GM12878 (cell line): ENCODE measurements around the gene H2BW1. TPM values are rescaled to one million over a fixed set of nuclear protein-coding genes. Genes with fewer than 3 reads are reported as not detected.
"Not testable (repeated sequence)": the region's sequence is repeated elsewhere in the genome, so short reads cannot be mapped to it uniquely, and the experiment has no call there.

Experiments
- ATAC-seq: fragments of 200-7000 bp; cut with Tn5 transposase; 3 replicates; pipeline ENCODE4 v1.9.1; 2020; ENCODE audit warnings: mild to moderate bottlenecking, moderate library complexity
- BruUV-seq: library from RNA; stranded (reverse); fragments of 400-500 nt; replicated peaks from 2 replicates; lab custom pipeline; 2021; lab: Mats Ljungman, UMichigan
- CTCF ChIA-PET: fragments of 300-600 bp; sonication (Branson Sonifier 250); formaldehyde crosslinking; extraction: SDS; loops from one replicate; lab custom pipeline; 2021; ENCODE audit warnings: inconsistent platforms; lab: Yijun Ruan, JAX
- POLR2A ChIA-PET: fragments of 350-600 bp; formaldehyde crosslinking; extraction: SDS; loops from one replicate; lab custom pipeline; 2021; ENCODE audit warnings: inconsistent platforms; lab: Charles Lee
- RAD21 ChIA-PET: fragments of 300-600 bp; sonication (Branson Sonifier 250); formaldehyde crosslinking; loops from one replicate; lab custom pipeline; 2023; ENCODE audit warnings: antibody characterized with exemption; ENCODE audit not compliant: unreplicated experiment; lab: Charles Lee
- SMC1A ChIA-PET: fragments of 300-600 bp; sonication (Branson Sonifier 250); formaldehyde crosslinking; loops from one replicate; lab custom pipeline; 2023; ENCODE audit not compliant: unreplicated experiment, uncharacterized antibody; lab: Charles Lee
- DNase-seq: peaks from one replicate; pipeline ENCODE4 v3.0.0-alpha.2; 2011; ENCODE audit warnings: low read depth, low spot score
- FAIRE-seq: peaks from 3 replicates; lab custom pipeline; 2011; peaks lifted over from hg19 to GRCh38; lab: Jason Lieb, UNC
- H2AFZ ChIP-seq: 2 replicates; pipeline ENCODE4 v1.6.0; 2011; ENCODE audit warnings: low read depth, low read length, control low read depth; ENCODE audit not compliant: control insufficient read depth
- H3K27ac ChIP-seq: 2 replicates; pipeline ENCODE4 v1.5.1; 2011; ENCODE audit warnings: control low read depth; ENCODE audit not compliant: control insufficient read depth, insufficient read depth
- H3K27me3 ChIP-seq, 2 experiments: replicated peaks in 1 of 2; 2 replicates each; pipeline versions ENCODE4 v1.6.0 to v1.6.1; 2011; ENCODE audit warnings: low read length in 1 of 2; ENCODE audit not compliant: control insufficient read depth in 2 of 2, insufficient read depth in 2 of 2
- H3K36me3 ChIP-seq, 2 experiments: 2 replicates each; pipeline ENCODE4 v1.5.1; 2011; ENCODE audit warnings: low read length in 1 of 2; ENCODE audit not compliant: control insufficient read depth in 2 of 2, insufficient read depth in 2 of 2
- H3K4me1 ChIP-seq: 2 replicates; pipeline ENCODE4 v1.6.1; 2011; ENCODE audit warnings: mild to moderate bottlenecking, low read length, moderate library complexity, mixed read lengths; ENCODE audit not compliant: control insufficient read depth, insufficient read depth
- H3K4me2 ChIP-seq: 2 replicates; pipeline ENCODE4 v1.6.0; 2011; ENCODE audit warnings: control low read depth; ENCODE audit not compliant: control insufficient read depth, insufficient read depth
- H3K4me3 ChIP-seq: fragments of 200-600 bp; sonication (generic); 2 replicates; pipeline ENCODE4 v1.5.1; 2016
- H3K79me2 ChIP-seq: 2 replicates; pipeline ENCODE4 v1.6.0; 2011; ENCODE audit warnings: low read length; ENCODE audit not compliant: control insufficient read depth, insufficient read depth
- H3K9ac ChIP-seq: 2 replicates; pipeline ENCODE4 v1.8.0; 2011; ENCODE audit warnings: low read length, control low read depth, mixed read lengths; ENCODE audit not compliant: control insufficient read depth, insufficient read depth
- H3K9me3 ChIP-seq: replicated peaks from 3 replicates; pipeline ENCODE4 v1.5.1; 2011; ENCODE audit warnings: mild to moderate bottlenecking, low read length; ENCODE audit not compliant: control insufficient read depth, insufficient read depth
- H4K20me1 ChIP-seq: 2 replicates; pipeline ENCODE4 v1.6.0; 2011; ENCODE audit not compliant: control insufficient read depth, insufficient read depth
- CHD4 ChIP-seq: fragments of 200-600 bp; sonication (generic); IDR thresholded peaks from 2 replicates; pipeline ENCODE4 v1.6.1; 2016; ENCODE audit warnings: mild to moderate bottlenecking
- HDAC6 ChIP-seq: fragments of 200-600 bp; sonication (generic); IDR thresholded peaks from one replicate; pipeline ENCODE4 v1.8.0; 2017; ENCODE audit warnings: antibody characterized with exemption; ENCODE audit not compliant: unreplicated experiment
- MEF2B ChIP-seq: fragments of 450-650 bp; IDR thresholded peaks from 2 replicates; pipeline ENCODE4 v1.6.1; 2018; ENCODE audit warnings: mild to moderate bottlenecking, moderate library complexity; ENCODE audit not compliant: partially characterized antibody, poor library complexity, severe bottlenecking
- NFIC ChIP-seq: IDR thresholded peaks from 2 replicates; pipeline ENCODE4 v1.6.1; 2012; ENCODE audit warnings: low read depth, mild to moderate bottlenecking, inconsistent platforms, low read length, moderate library complexity
- NFYA ChIP-seq: IDR thresholded peaks from 2 replicates; pipeline ENCODE4 v1.6.1; 2011; ENCODE audit warnings: low read depth, mild to moderate bottlenecking, low read length, improper control_type of control experiment, borderline replicate concordance
- SPI1 ChIP-seq: IDR thresholded peaks from 2 replicates; pipeline ENCODE4 v1.6.1; 2011; ENCODE audit warnings: low read depth, mild to moderate bottlenecking, low read length, moderate library complexity, borderline replicate concordance; ENCODE audit not compliant: insufficient read depth
- STAT3 ChIP-seq: IDR thresholded peaks from 2 replicates; pipeline ENCODE4 v1.6.1; 2011; ENCODE audit warnings: low read depth, low read length, improper control_type of control experiment
- TAF1 ChIP-seq: IDR thresholded peaks from 2 replicates; pipeline ENCODE4 v1.6.1; 2011; ENCODE audit warnings: mild to moderate bottlenecking, low read depth, low read length, borderline replicate concordance
- WRNIP1 ChIP-seq: IDR thresholded peaks from 2 replicates; pipeline ENCODE4 v1.6.1; 2011; ENCODE audit warnings: low read depth, low read length, improper control_type of control experiment, borderline replicate concordance
- ZNF24 ChIP-seq: fragments of 450-650 bp; IDR thresholded peaks from 2 replicates; pipeline ENCODE4 v1.6.1; 2017; ENCODE audit warnings: antibody characterized with exemption, mild to moderate bottlenecking
- WGBS: methylation state at CpG from one replicate; pipeline ENCODE4 v1.1.6; 2016; ENCODE audit warnings: low lambda C conversion rate; ENCODE audit not compliant: insufficient replicate concordance, insufficient coverage; ENCODE audit errors: missing lambda C conversion rate; 5-methylcytosine and 5-hydroxymethylcytosine counted together
- in situ Hi-C: fragments of 300-500 bp; cut with MboI; formaldehyde crosslinking; loops from 9 replicates; pipeline ENCODE4 v1.14.3; 2018; ENCODE audit warnings: mixed read lengths
- intact Hi-C: fragments of 100-400 bp; cut with micrococcal nuclease; formaldehyde crosslinking; loops from one replicate; pipeline ENCODE4 v1.14.2; 2022; ENCODE audit not compliant: unreplicated experiment
- polyA plus RNA-seq, 11 experiments: library from polyadenylated mRNA; depleted of rRNA in 4 of 11; unstranded in 6 of 11; stranded (reverse) in 5 of 11; fragments of >200 nt; fragmentation: Nextera tagmentation in 4 of 11; fragmentation: Illumina TruSeq in 1 of 11; extraction: Ambion mirVana in 4 of 11; extraction: Trizol in 1 of 11; gene quantifications; 1 replicate in 1 of 11; 2 replicates in 10 of 11; pipeline versions ENCODE4 v1.2.1 to v1.2.3, GENCODE V29; 2011 to 2016; ENCODE audit warnings: inconsistent platforms in 2 of 11, missing spikeins in 2 of 11, low read depth in 1 of 11
- total RNA-seq, 4 experiments: library from RNA; depleted of rRNA in 3 of 4; stranded (reverse); fragments of >200 nt in 3 of 4; fragmentation: Illumina TruSeq in 1 of 4; extraction: Trizol in 1 of 4; gene quantifications; 2 replicates each; pipeline versions ENCODE4 v1.2.1 to v1.2.3, GENCODE V29; 2013 to 2021
- TF ChIP-seq, protein P1 (sequence below): fragments of 450-650 bp; IDR thresholded peaks from 2 replicates; pipeline ENCODE4 v1.6.1; 2017; ENCODE audit warnings: mild to moderate bottlenecking, low read depth, inconsistent platforms; ENCODE audit not compliant: poor library complexity, severe bottlenecking
- TF ChIP-seq, protein P2 (sequence below), 3 experiments: IDR thresholded peaks in 2 of 3; conservative IDR thresholded peaks in 1 of 3; 2 replicates each; pipeline ENCODE4 v1.5.1; 2011; ENCODE audit warnings: low read depth in 3 of 3, low read length in 3 of 3, mild to moderate bottlenecking in 3 of 3, control low read depth in 2 of 3, moderate library complexity in 2 of 3, inconsistent platforms in 1 of 3, mixed read lengths in 1 of 3; ENCODE audit not compliant: control insufficient read depth in 2 of 3, insufficient read depth in 1 of 3; ENCODE audit errors: extremely low read depth in 1 of 3
- TF ChIP-seq, protein P3 (sequence below): fragments of 450-650 bp; IDR thresholded peaks from 2 replicates; pipeline ENCODE4 v1.6.1; 2016; ENCODE audit warnings: mild to moderate bottlenecking

Gene H2BW1
- total and polyA plus RNA-seq, 10 of the 15 experiments (the other 5 are each of a cell fraction or from before 2014, with no cell fraction given), result not detected

DNA sequence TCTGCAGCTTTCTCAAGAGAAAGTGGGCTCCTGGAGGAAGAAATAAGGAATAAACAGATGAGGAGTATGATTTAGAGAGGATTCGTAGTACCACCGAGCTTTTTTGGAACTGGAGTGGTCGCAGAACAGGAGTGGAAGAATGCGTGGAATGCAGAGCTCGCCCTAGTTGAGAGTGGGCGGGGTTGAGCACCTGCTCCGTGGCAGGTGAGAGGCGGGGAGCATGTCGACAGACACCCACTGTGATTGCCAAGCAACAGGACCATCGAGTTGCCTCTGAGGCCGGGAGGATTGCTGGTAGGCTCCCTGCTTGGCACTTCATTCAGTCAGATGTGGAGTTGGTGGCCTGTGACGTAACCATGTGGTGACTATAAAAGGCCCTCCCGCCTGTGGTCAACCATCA, 41.4 kb upstream of the H2BW1 start:
- H3K9me3 ChIP-seq, H3K36me3 ChIP-seq, H3K79me2 ChIP-seq, H3K4me1 ChIP-seq, H3K9ac ChIP-seq, ATAC-seq, in situ Hi-C loops, intact Hi-C loops, CTCF ChIA-PET, H3K4me3 ChIP-seq, FAIRE-seq, BruUV-seq, POLR2A ChIA-PET, H3K4me2 ChIP-seq, RAD21 ChIA-PET, H3K27ac ChIP-seq, H4K20me1 ChIP-seq, DNase-seq, SMC1A ChIA-PET, H2AFZ ChIP-seq, H3K27me3 ChIP-seq: not testable (repeated sequence)
- no CpG with 5 or more reads among the region's 13 CpGs for WGBS

DNA sequence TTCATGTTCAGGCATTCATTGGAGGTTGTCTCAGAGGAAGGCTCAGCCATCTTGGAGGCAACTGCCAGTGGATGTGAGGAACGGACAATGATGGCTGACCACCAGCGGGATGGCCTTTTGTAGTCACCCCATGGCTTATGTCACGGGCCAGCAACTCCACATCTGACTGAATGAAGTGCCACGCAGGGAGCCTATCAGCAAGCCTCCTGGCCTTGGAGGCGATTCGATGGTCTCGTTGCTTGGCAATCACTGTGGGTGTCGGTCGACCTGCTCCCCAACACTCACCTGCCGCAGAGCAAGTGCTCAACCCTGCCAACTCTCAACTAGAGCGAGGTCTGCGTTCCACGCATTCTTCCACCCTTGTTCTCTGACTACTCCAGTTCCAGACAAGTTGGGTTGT, 33.7 kb upstream of the H2BW1 start:
- no peak overlapping the region for H2AFZ ChIP-seq
- no peak overlapping the region for H3K9ac ChIP-seq
- no peak overlapping the region for H3K4me2 ChIP-seq
- RAD21 ChIA-PET, result no interaction called here
- 40% methylated on average over 13 of the region's 13 CpGs for WGBS
- H3K4me1 ChIP-seq, result no peaks in the 10 kb centered on the region
- H3K4me3 ChIP-seq, result no peak overlapping the region
- H3K36me3 ChIP-seq, result no peaks in the 10 kb centered on the region
- no peak overlapping the region for H3K27ac ChIP-seq
- DNase-seq, result no peak
- no peak for FAIRE-seq
- SMC1A ChIA-PET, result no interaction called here
- no peaks in the 10 kb centered on the region for H4K20me1 ChIP-seq
- POLR2A ChIA-PET, result no interaction called here
- H3K79me2 ChIP-seq, result no peaks in the 10 kb centered on the region
- no peaks in the 10 kb centered on the region for H3K27me3 ChIP-seq
- no peak for ATAC-seq
- intact Hi-C loops, result no loop called here
- CTCF ChIA-PET, result no interaction called here
- no peaks in the 10 kb centered on the region for H3K9me3 ChIP-seq
- in situ Hi-C loops, result no loop called here
- BruUV-seq, result no TSS peak
- TF ChIP-seq, protein P1, sequence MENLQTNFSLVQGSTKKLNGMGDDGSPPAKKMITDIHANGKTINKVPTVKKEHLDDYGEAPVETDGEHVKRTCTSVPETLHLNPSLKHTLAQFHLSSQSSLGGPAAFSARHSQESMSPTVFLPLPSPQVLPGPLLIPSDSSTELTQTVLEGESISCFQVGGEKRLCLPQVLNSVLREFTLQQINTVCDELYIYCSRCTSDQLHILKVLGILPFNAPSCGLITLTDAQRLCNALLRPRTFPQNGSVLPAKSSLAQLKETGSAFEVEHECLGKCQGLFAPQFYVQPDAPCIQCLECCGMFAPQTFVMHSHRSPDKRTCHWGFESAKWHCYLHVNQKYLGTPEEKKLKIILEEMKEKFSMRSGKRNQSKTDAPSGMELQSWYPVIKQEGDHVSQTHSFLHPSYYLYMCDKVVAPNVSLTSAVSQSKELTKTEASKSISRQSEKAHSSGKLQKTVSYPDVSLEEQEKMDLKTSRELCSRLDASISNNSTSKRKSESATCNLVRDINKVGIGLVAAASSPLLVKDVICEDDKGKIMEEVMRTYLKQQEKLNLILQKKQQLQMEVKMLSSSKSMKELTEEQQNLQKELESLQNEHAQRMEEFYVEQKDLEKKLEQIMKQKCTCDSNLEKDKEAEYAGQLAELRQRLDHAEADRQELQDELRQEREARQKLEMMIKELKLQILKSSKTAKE, result no peak
- TF ChIP-seq WRNIP1 (no peak), MEF2B (no peak), ZNF24 (no peak), CHD4 (no peak), NFYA (no peak), HDAC6 (no peak), SPI1 (no peak), STAT3 (no peak), NFIC (no peak), TAF1 (no peak)
- TF ChIP-seq, protein P2, sequence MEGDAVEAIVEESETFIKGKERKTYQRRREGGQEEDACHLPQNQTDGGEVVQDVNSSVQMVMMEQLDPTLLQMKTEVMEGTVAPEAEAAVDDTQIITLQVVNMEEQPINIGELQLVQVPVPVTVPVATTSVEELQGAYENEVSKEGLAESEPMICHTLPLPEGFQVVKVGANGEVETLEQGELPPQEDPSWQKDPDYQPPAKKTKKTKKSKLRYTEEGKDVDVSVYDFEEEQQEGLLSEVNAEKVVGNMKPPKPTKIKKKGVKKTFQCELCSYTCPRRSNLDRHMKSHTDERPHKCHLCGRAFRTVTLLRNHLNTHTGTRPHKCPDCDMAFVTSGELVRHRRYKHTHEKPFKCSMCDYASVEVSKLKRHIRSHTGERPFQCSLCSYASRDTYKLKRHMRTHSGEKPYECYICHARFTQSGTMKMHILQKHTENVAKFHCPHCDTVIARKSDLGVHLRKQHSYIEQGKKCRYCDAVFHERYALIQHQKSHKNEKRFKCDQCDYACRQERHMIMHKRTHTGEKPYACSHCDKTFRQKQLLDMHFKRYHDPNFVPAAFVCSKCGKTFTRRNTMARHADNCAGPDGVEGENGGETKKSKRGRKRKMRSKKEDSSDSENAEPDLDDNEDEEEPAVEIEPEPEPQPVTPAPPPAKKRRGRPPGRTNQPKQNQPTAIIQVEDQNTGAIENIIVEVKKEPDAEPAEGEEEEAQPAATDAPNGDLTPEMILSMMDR (IDR thresholded peaks at IDR 0.05 in 2 of 3, conservative IDR thresholded peaks at IDR 0.05 in 1 of 3; ENCODE audit: control insufficient read depth in 2 of 3, extremely low read depth in 1 of 3, insufficient read depth in 1 of 3, low read depth in 3 of 3, low read length in 3 of 3), result no peak
- TF ChIP-seq, protein P3, sequence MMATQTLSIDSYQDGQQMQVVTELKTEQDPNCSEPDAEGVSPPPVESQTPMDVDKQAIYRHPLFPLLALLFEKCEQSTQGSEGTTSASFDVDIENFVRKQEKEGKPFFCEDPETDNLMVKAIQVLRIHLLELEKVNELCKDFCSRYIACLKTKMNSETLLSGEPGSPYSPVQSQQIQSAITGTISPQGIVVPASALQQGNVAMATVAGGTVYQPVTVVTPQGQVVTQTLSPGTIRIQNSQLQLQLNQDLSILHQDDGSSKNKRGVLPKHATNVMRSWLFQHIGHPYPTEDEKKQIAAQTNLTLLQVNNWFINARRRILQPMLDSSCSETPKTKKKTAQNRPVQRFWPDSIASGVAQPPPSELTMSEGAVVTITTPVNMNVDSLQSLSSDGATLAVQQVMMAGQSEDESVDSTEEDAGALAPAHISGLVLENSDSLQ, result no peak
